Ectodermal cell (in vitro differentiated cells): ENCODE data around the gene FUT8.

ENCODE experiments used
- H3K27ac ChIP-seq: 2 replicates; pipeline ENCODE4 v1.7.0; 2013; ENCODE audit warnings: mild to moderate bottlenecking, low read depth, low read length; ENCODE audit not compliant: insufficient read depth, poor library complexity, severe bottlenecking
- H3K27me3 ChIP-seq: 2 replicates; pipeline ENCODE4 v1.7.0; 2013; ENCODE audit warnings: mild to moderate bottlenecking, low read length; ENCODE audit not compliant: insufficient read depth, control insufficient read depth, poor library complexity, severe bottlenecking
- H3K36me3 ChIP-seq: one replicate; pipeline ENCODE4 v1.7.0; 2013; ENCODE audit warnings: low read length; ENCODE audit not compliant: control insufficient read depth, insufficient read depth
- H3K4me1 ChIP-seq: one replicate; pipeline ENCODE4 v1.7.0; 2013; ENCODE audit warnings: low read length; ENCODE audit not compliant: control insufficient read depth, insufficient read depth
- H3K4me3 ChIP-seq: 2 replicates; pipeline ENCODE4 v1.7.0; 2013; ENCODE audit warnings: low read depth, low read length, control low read depth; ENCODE audit not compliant: insufficient read depth
- H3K9me3 ChIP-seq: 2 replicates; pipeline ENCODE4 v1.7.0; 2013; ENCODE audit warnings: mild to moderate bottlenecking, low read length, moderate library complexity; ENCODE audit not compliant: control insufficient read depth
- WGBS, 2 experiments: methylation state at CpG; one replicate each; pipeline ENCODE4 v1.1.7; 2013; ENCODE audit warnings: missing lambda C conversion rate in 2 of 2; 5-methylcytosine and 5-hydroxymethylcytosine counted together

Gene FUT8

GRCh38 chr14:65549429-65549828, 136.9 kb downstream of the FUT8 start:
- 94 to 100% methylated on average over 2 of the region's 2 CpGs for WGBS, 2 experiments

GRCh38 chr14:65550779-65551643, 138.5 kb downstream of the FUT8 start:
- no peaks in the 10 kb centered on the region for H3K9me3 ChIP-seq
- WGBS, 2 experiments = 94 to 98% methylated on average over 3 to 4 of the region's 6 CpGs
- H3K27ac ChIP-seq = no peak overlapping the region
- H3K4me1 ChIP-seq = no peaks in the 10 kb centered on the region
- no peaks in the 10 kb centered on the region for H3K36me3 ChIP-seq
- H3K4me3 ChIP-seq = no peak overlapping the region
- no peaks in the 10 kb centered on the region for H3K27me3 ChIP-seq

More at GRCh38 chr14:65549429-65549828, 136.9 kb downstream of the FUT8 start:
- no peaks in the 10 kb centered on the region for H3K27me3 ChIP-seq
- H3K27ac ChIP-seq = no peak overlapping the region
- H3K36me3 ChIP-seq = no peaks in the 10 kb centered on the region
- H3K4me1 ChIP-seq = no peaks in the 10 kb centered on the region
- H3K4me3 ChIP-seq = no peak overlapping the region
- no peaks in the 10 kb centered on the region for H3K9me3 ChIP-seq

DNA sequence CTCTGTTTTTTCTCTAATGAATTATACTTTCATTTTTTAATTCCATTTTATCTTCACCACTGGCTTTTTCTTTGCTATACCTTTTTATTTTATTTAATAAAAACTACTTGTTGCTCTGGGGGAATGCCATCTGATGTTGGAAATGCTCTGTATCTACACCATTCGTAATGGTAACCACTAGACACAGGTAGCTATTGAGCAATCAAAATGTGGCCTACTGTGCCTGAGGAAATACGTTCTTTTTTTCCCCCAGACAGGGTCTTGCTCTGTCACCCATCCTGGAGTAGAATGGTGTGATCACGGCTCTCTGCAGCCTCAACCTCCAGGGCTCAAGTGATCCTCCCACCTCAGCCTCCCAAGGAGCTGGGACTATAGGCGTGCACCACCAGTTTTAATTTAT, 140.2 kb downstream of the FUT8 start:
- Histone ChIP-seq H3K27ac (no peak overlapping the region), H3K4me1 (no peaks in the 10 kb centered on the region), H3K36me3 (no peaks in the 10 kb centered on the region), H3K27me3 (no peaks in the 10 kb centered on the region), H3K9me3 (no peaks in the 10 kb centered on the region), H3K4me3 (no peak overlapping the region)
- 92 to 93% methylated on average over 4 of the region's 4 CpGs for whole genome bisulfite sequencing, 2 experiments

- H3K4me1 ChIP-seq = no peaks in the 10 kb centered on the region
- no peaks in the 10 kb centered on the region for H3K36me3 ChIP-seq
- no peak overlapping the region for H3K27ac ChIP-seq
- H3K27me3 ChIP-seq = no peaks in the 10 kb centered on the region
- no peaks in the 10 kb centered on the region for H3K9me3 ChIP-seq
- H3K4me3 ChIP-seq = no peak overlapping the region
These were observed 142.3 kb downstream of the FUT8 start for GRCh38 chr14:65554837-65555236.

DNA sequence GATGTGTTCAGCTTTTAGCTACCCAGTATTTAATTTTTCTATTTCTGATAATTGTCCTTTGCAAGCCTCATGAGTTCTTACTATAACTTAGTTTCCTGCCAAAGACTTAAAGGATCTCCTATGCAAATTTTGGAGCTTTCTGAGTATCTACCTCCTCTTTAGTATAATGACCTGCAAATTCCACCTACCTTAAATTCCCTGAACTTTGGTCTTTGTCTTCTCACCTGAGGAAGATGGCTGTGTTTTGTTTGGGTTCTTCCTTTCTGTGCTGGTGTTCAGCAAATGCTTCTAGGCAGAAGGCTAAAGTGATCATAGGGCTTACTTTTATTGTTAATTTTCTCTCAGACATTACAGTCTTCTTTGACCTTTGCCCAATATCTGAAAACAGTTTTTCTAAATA, 142.8 kb downstream of the FUT8 start:
- H3K9me3 ChIP-seq = no peaks in the 10 kb centered on the region
- H3K27me3 ChIP-seq = no peaks in the 10 kb centered on the region
- H3K4me1 ChIP-seq = no peaks in the 10 kb centered on the region
- no peak overlapping the region for H3K27ac ChIP-seq
- no peaks in the 10 kb centered on the region for H3K36me3 ChIP-seq
- H3K4me3 ChIP-seq = no peak overlapping the region

GRCh38 chr14:65558363-65558762, 145.8 kb downstream of the FUT8 start:
- H3K27me3 ChIP-seq = no peaks in the 10 kb centered on the region
- WGBS, 2 experiments = 94 to 97% methylated on average over 2 of the region's 2 CpGs
- H3K36me3 ChIP-seq = no peaks in the 10 kb centered on the region
- no peaks in the 10 kb centered on the region for H3K4me1 ChIP-seq
- H3K9me3 ChIP-seq = no peaks in the 10 kb centered on the region
- no peak overlapping the region for H3K27ac ChIP-seq
- no peak overlapping the region for H3K4me3 ChIP-seq

DNA sequence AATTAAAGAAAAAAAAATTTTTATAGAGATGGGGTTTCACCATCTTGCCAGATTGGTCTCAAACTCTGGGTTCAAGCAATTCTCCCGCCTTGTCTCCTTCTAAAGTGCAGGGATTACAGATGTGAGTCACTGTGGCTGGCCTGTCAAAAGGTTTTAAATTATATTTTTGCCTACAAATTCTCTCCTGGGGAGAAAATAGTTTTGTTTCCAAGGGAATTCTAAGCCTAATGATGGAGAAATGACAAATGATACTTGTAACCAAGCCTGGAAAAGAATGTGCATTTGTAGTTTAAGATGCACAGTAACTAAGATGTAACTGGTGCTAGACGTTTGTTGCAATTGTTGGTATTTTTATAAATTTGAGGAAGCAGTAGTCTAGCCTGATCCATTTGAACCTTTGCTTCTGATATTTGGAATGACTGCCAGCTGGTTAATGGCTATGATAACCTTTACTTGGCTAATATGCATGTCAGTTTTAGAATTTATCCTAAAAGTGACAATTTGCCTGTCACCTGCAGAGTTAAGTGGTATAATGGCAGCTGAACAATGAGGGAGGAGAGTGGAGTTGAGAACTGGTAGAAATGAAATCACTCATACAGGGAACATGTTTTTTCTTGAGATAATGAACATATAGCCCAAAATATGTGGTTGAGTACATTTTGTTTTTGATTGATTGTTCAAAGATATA, 148.0 kb downstream of the FUT8 start:
- no peaks in the 10 kb centered on the region for H3K4me1 ChIP-seq
- no peaks in the 10 kb centered on the region for H3K27me3 ChIP-seq
- no peak overlapping the region for H3K4me3 ChIP-seq
- WGBS, 2 experiments = 92 to 95% methylated on average over 2 of the region's 2 CpGs
- no peak overlapping the region for H3K27ac ChIP-seq
- H3K36me3 ChIP-seq = no peaks in the 10 kb centered on the region
- no peaks in the 10 kb centered on the region for H3K9me3 ChIP-seq

DNA sequence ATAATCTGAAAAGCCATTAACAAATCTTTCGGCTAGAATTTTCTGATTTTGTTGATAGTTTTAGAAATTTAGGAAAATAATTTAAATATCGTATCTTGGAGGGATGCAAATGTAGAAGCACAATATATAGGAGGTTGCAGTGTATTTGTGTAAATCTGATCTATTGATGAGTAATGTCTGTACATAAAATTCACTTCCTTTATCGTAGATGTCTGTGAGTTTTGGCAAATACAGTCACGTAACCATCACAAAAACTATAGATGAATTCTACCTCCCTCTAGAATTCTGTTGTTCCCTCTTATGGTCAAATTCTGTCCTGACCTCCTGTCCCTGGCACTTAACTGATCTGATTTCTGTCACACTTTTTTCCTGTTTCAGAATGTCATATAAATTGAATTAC, 151.8 kb downstream of the FUT8 start:
- 94% methylated on average over 4 of the region's 4 CpGs for whole genome bisulfite sequencing, 2 experiments
- Histone ChIP-seq H3K4me3 (no peak overlapping the region), H3K27ac (no peak overlapping the region), H3K9me3 (no peaks in the 10 kb centered on the region), H3K4me1 (no peaks in the 10 kb centered on the region), H3K36me3 (no peaks in the 10 kb centered on the region), H3K27me3 (no peaks in the 10 kb centered on the region)

GRCh38 chr14:65565948-65566347, 153.4 kb downstream of the FUT8 start:
- no peaks in the 10 kb centered on the region for H3K9me3 ChIP-seq
- no peaks in the 10 kb centered on the region for H3K27me3 ChIP-seq
- H3K4me3 ChIP-seq = no peak overlapping the region
- H3K4me1 ChIP-seq = no peaks in the 10 kb centered on the region
- H3K27ac ChIP-seq = no peak overlapping the region
- 92 to 96% methylated on average over 1 of the region's 1 CpG for WGBS, 2 experiments
- no peaks in the 10 kb centered on the region for H3K36me3 ChIP-seq

- WGBS, 2 experiments = 97% methylated on average over 4 of the region's 5 CpGs
- no peaks in the 10 kb centered on the region for H3K9me3 ChIP-seq
- no peaks in the 10 kb centered on the region for H3K36me3 ChIP-seq
- no peak overlapping the region for H3K4me3 ChIP-seq
- H3K27ac ChIP-seq = no peak overlapping the region
- H3K4me1 ChIP-seq = no peaks in the 10 kb centered on the region
- H3K27me3 ChIP-seq = no peaks in the 10 kb centered on the region
These were observed 154.4 kb downstream of the FUT8 start for GRCh38 chr14:65566820-65567522.
